ENCODE results near the gene FBXL7.

The FBXL7 gene

DNA sequence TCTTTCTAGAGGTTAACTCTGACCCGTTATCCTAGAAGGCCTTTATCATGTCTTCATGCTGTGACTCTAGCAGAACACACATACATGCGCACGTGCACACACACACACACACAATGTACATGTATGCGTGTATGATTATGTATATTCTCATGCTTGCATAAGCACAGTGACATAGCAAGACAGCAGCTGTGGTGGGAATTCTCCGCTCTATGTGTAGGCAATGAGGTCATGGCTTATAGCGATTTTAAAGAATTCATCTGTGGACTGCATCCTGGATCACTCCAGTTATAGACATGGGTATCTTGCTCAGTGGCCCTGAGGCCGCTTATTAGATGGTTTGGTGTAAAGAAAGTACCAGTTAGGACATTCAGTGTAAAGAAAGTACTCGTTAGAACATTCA lies 106.2 kb downstream of the FBXL7 start:
- in situ Hi-C loops (cut with HindIII; ENCODE audit: low sequenced_read_pairs): no loop called here

DNA sequence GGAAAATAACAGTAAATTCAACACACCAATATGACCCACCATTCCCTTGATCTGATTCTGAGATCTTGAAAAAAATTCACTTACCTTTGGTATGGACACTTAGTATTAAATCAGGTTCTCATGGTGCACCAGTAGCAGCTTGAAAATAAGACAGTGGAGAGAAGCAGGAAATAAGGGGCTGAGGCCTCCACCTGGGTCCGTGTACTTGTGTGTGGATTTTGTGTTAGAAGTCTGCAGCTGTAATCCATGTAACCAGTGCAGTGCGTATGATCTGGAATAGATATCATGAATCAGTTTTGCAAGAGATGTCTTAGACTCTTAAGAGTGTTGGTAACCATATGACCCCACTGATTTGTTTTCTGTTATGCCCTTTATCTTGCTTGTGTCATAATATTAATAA lies 107.1 kb downstream of the FBXL7 start:
- in situ Hi-C loops (cut with HindIII; ENCODE audit: low sequenced_read_pairs): no loop called here

- in situ Hi-C loops (cut with HindIII; ENCODE audit: low sequenced_read_pairs): no loop called here
These were observed 109.2 kb downstream of the FBXL7 start for GRCh38 chr5:15609076-15609725.

DNA sequence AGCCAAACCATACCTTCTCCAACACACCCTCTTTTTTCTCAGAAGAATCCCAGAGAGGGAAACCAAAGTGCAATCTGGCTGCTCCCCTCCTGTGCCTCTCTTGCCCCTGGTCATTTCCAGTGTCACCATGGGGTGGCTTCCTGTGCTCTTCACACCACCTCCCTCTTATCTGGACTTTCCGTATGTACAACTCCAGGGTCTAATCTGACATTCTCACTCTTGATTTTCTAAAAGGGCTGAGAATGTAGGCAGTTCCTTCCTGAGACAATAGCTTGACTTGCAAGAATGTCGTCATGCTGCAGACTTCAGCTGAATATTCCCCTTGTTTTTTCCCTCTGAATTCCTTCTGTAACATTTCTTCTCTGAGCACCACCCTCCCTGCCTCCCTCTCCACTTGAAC lies 110.2 kb downstream of the FBXL7 start:
- in situ Hi-C loops (cut with HindIII; ENCODE audit: low sequenced_read_pairs): no loop called here

DNA sequence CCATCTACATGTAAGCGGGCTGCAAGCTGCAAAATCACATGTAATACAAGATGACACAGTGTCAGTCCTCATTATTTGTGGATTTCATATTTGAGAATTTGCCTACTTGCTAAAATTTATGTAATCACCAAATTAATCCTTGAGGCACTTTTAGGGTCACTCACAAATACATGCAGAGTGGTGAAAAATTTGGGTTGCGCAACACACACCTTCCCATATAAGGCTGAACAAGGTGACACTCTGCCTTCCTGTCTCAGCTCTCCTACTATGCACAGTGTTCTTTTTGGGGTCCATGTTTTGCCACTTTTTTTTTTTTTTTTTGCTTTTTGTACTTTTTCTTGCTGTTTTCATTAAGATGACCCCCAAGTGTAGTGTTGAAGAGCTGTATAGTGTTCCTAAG lies 111.0 kb downstream of the FBXL7 start:
- in situ Hi-C loops (cut with HindIII; ENCODE audit: low sequenced_read_pairs): no loop called here

DNA sequence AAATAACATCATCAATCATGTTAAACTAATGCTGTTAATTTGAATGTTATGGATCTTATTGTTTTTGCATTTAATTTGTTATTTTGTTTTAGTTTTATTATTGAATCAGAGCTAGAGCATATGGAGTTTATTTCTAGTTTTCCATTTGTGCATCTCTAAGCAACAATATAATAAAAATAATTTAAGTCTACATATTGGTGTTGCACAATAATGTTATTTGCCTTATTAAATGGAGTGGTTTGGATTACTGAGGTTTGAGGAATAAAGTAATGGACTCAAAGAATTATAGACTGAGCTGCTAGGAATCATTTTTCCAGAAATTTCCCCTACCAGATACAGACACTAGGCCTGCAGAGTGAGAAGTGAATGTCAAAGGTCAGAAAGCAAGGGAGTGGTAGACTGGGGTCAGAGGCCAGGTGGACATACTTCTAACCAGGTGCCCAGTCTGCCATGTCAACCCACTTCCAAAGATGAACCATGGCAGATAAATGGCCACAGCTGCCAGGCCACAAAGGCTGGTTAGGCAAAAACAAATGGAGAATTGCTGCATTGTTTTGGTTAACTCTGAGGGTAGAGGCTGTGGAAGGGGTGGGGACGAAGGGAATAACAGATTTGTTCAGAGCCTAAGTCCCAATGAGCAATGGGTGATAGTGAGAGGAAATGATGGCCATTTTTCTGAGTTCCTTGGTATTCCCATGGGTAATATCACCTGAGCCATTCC lies 113.1 kb downstream of the FBXL7 start:
- in situ Hi-C loops (cut with HindIII; ENCODE audit: low sequenced_read_pairs): no loop called here

- in situ Hi-C loops (cut with HindIII; ENCODE audit: low sequenced_read_pairs): no loop called here
These were observed 114.7 kb downstream of the FBXL7 start for GRCh38 chr5:15614679-15615078.

DNA sequence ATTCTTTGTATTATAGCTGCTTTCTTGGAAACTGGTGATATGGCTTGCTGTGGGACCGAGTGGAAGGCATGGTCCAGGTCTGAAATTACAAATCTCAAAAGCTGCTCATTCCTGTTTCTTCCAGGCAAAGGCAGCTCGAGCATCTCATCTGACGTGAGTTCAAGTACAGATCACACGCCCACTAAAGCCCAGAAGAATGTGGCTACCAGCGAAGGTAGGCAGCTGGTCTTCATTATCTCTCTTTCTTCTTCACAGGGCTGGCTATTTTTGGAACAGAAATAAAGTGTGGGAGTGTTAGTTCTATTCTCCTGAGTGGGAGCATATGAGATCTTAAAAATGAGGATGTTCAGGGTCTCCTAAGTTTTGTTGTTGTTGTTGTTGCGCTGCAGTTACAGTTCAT lies 115.9 kb downstream of the FBXL7 start:
- in situ Hi-C loops (cut with HindIII; ENCODE audit: low sequenced_read_pairs): no loop called here

- in situ Hi-C loops (cut with HindIII; ENCODE audit: low sequenced_read_pairs): no loop called here
These were observed 119.0 kb downstream of the FBXL7 start for GRCh38 chr5:15618938-15619337.

GRCh38 chr5:15620501-15620900 lies 120.5 kb downstream of the FBXL7 start:
- in situ Hi-C loops (cut with HindIII; ENCODE audit: low sequenced_read_pairs): no loop called here

DNA sequence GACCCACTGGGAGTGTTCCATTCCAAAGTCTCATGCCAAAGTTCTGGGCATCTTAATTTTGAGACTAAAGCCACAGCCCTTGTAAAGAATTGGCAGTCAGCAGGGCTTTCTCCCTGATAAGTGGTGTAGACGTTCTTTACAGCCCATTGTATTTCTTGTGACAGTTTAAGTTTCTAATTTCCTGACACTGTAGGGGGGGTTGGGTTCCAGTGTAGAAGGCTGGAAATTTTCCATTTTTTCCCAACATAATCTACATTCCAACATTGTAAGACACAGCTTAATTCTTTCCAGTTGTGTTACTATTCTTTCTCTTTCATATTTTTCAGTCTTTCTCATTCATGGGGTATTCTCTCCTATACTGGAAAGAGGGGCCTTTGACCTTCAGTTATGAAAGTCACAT lies 121.1 kb downstream of the FBXL7 start:
- in situ Hi-C loops (cut with HindIII; ENCODE audit: low sequenced_read_pairs): no loop called here

GRCh38 chr5:15623794-15624193 lies 123.8 kb downstream of the FBXL7 start:
- in situ Hi-C loops (cut with HindIII; ENCODE audit: low sequenced_read_pairs): no loop called here

GRCh38 chr5:15627109-15627508 lies 127.1 kb downstream of the FBXL7 start:
- in situ Hi-C loops (cut with HindIII; ENCODE audit: low sequenced_read_pairs): loop anchor here (5.0 kb wide), 1 partner anchor 40 kb away; no protein-coding TSS in a partner anchor

GRCh38 chr5:15627647-15628046 lies 127.7 kb downstream of the FBXL7 start:
- in situ Hi-C loops (cut with HindIII; ENCODE audit: low sequenced_read_pairs): loop anchor here (5.0 kb wide), 1 partner anchor 40 kb away; no protein-coding TSS in a partner anchor

GRCh38 chr5:15630441-15630840 lies 130.5 kb downstream of the FBXL7 start:
- in situ Hi-C loops (cut with HindIII; ENCODE audit: low sequenced_read_pairs): no loop called here

GRCh38 chr5:15634591-15635288 lies 134.8 kb downstream of the FBXL7 start:
- in situ Hi-C loops (cut with HindIII; ENCODE audit: low sequenced_read_pairs): no loop called here

DNA sequence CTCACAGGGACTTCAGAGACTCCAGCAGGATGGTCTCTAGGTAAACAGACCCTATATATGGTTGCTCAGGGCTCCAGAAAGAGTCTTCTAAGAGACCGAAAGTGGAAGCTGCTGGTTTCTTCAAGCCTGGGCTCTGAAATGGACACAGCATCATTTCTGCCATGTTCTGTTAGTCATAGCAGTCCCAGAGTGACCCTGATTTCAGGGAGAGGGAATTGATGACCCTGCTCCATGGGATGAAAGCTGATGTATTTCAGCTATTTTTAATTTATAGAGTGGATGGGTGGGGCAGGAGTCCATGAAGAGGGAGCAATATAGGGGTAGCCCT lies 135.3 kb downstream of the FBXL7 start:
- in situ Hi-C loops (cut with HindIII; ENCODE audit: low sequenced_read_pairs): no loop called here

GRCh38 chr5:15637345-15637744 lies 137.4 kb downstream of the FBXL7 start:
- in situ Hi-C loops (cut with HindIII; ENCODE audit: low sequenced_read_pairs): no loop called here

DNA sequence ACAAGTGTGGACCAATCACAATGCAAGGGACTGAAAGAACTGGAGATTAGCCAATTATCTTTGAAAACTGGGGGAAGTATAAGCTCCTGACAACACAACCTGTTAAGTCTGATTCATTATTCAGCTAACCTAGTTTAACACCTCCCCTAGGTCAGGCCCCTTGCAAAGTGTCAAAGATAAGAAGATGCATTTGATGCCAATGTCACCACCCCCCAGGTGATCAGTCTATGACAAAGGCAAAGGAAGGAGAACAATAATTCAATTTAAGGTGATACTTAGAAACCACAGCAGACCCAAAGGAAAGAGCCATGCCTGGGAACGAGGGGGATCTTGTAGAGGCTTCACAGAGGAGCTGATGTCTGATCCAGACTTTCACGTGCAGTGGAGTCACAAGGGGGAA lies 137.9 kb downstream of the FBXL7 start:
- in situ Hi-C loops (cut with HindIII; ENCODE audit: low sequenced_read_pairs): no loop called here

- in situ Hi-C loops (cut with HindIII; ENCODE audit: low sequenced_read_pairs): no loop called here
These were observed 138.3 kb downstream of the FBXL7 start for GRCh38 chr5:15638296-15638695.

DNA sequence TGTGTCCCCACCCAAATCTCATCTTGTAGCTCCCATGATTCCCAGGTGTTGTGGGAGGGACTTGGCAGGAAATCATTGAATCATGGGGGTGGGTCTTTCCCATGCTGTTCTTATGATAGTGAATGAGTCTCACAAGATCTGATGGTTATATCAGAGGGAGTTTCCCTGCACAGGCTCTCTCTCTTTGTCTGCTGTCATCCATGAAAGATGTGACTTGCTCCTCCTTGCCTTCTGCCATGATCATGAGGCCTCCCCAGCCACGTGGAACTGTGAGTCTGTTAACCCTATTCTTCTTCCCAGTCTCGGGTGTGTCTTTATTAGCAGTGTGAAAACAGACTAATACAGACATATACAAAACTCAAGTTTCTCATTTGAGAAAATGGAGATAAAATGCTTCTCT lies 139.3 kb downstream of the FBXL7 start:
- in situ Hi-C loops (cut with HindIII; ENCODE audit: low sequenced_read_pairs): no loop called here

DNA sequence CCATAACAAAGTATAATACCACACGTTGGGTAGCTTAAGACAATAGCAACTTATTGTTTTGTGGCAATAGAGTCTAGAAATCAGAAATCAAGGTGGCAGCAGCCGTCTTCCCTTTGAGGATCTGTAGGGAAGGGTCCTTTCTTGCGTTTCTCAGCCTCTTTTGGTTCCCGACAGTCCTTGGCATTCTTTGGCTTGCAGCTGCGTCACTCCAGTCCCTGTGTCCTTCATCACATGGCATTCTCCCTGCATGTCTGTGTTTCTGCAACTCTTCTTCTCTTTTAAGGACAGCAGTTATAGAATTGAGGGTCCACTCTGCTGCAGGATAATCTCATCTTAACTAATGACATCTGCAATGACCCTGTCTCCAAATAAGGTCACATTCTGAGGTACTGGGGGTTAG lies 140.1 kb downstream of the FBXL7 start:
- in situ Hi-C loops (cut with HindIII; ENCODE audit: low sequenced_read_pairs): no loop called here
